22Rv1 (cell line): ENCODE measurements around the gene KMT5C.

Source experiments
- CTCF ChIP-seq: fragments of 450-650 bp; IDR thresholded peaks from 2 replicates; pipeline ENCODE4 v1.5.1; 2017; ENCODE audit warnings: mild to moderate bottlenecking
- ZFX ChIP-seq: fragments of 450-650 bp; IDR thresholded peaks from 2 replicates; pipeline ENCODE4 v1.6.1; 2017; ENCODE audit warnings: antibody characterized with exemption, borderline replicate concordance

GRCh38 chr19:55345101-55345817 lies 5.6 kb downstream of the KMT5C start:
- TF ChIP-seq CTCF (no peak), ZFX (no peak)
